ENCODE measurements around the gene CCDC17.

The CCDC17 gene

GRCh38 chr1:45623972-45624371 lies at the start of gene CCDC17:
CCDC17 (minus strand) TSS chr1:45624054; CDS start chr1:45623909, 145 bp downstream.
- no peak within 1 kb of the TSS for H3K27ac ChIP-seq (ENCODE audit: low read length)
- H3K4me1 ChIP-seq (ENCODE audit: control insufficient read depth, insufficient read depth, low read length) = no peaks in the 10 kb centered on the region
- H3K4me3 ChIP-seq (ENCODE audit: low read length) = no peak within 1 kb of the TSS
- DNase-seq (ENCODE audit: low read depth, low spot score) = no peak
- peaks cover 6% of the 10 kb centered on the region; the same call in 1 of the 2 replicates for H3K36me3 ChIP-seq (ENCODE audit: control insufficient read depth, insufficient read depth, low read length)
- WGBS (ENCODE audit: insufficient coverage, insufficient read length) = no CpG with 5 or more reads among the region's 4 CpGs
- no peaks in the 10 kb centered on the region for H3K27me3 ChIP-seq (ENCODE audit: control insufficient read depth, insufficient read depth, low read length)
- no peaks in the 10 kb centered on the region for H3K9me3 ChIP-seq (ENCODE audit: control insufficient read depth, insufficient read depth, low read length)

- Histone ChIP-seq H3K36me3 (ENCODE audit: control insufficient read depth, insufficient read depth, low read length) (no peaks in the 10 kb centered on the region), H3K9me3 (ENCODE audit: control insufficient read depth, insufficient read depth, low read length) (no peaks in the 10 kb centered on the region), H3K27me3 (ENCODE audit: control insufficient read depth, insufficient read depth, low read length) (no peaks in the 10 kb centered on the region), H3K4me1 (ENCODE audit: control insufficient read depth, insufficient read depth, low read length) (no peaks in the 10 kb centered on the region), H3K4me3 (ENCODE audit: low read length) (no peak overlapping the region), H3K27ac (ENCODE audit: low read length) (no peak overlapping the region)
- no CpG with 5 or more reads among the region's 6 CpGs for WGBS (ENCODE audit: insufficient coverage, insufficient read length)
- DNase-seq (ENCODE audit: low read depth, low spot score) = no peak
Observed at GRCh38 chr1:45669859-45670655, 46.2 kb upstream of the CCDC17 start.

GRCh38 chr1:45669379-45669778 lies 45.5 kb upstream of the CCDC17 start:
- Histone ChIP-seq H3K36me3 (ENCODE audit: control insufficient read depth, insufficient read depth, low read length) (no peaks in the 10 kb centered on the region), H3K4me3 (ENCODE audit: low read length) (no peak overlapping the region), H3K27ac (ENCODE audit: low read length) (no peak overlapping the region), H3K4me1 (ENCODE audit: control insufficient read depth, insufficient read depth, low read length) (no peaks in the 10 kb centered on the region), H3K27me3 (ENCODE audit: control insufficient read depth, insufficient read depth, low read length) (no peaks in the 10 kb centered on the region), H3K9me3 (ENCODE audit: control insufficient read depth, insufficient read depth, low read length) (no peaks in the 10 kb centered on the region)
- DNase-seq (ENCODE audit: low read depth, low spot score) = no peak
- WGBS (ENCODE audit: insufficient coverage, insufficient read length) = no CpG with 5 or more reads among the region's 1 CpG

GRCh38 chr1:45668526-45668925 lies 44.7 kb upstream of the CCDC17 start:
- Histone ChIP-seq H3K9me3 (ENCODE audit: control insufficient read depth, insufficient read depth, low read length) (no peaks in the 10 kb centered on the region), H3K4me3 (ENCODE audit: low read length) (no peak overlapping the region), H3K4me1 (ENCODE audit: control insufficient read depth, insufficient read depth, low read length) (no peaks in the 10 kb centered on the region), H3K27me3 (ENCODE audit: control insufficient read depth, insufficient read depth, low read length) (no peaks in the 10 kb centered on the region), H3K27ac (ENCODE audit: low read length) (no peak overlapping the region), H3K36me3 (ENCODE audit: control insufficient read depth, insufficient read depth, low read length) (no peaks in the 10 kb centered on the region)
- DNase-seq (ENCODE audit: low read depth, low spot score) = no peak
- no CpG with 5 or more reads among the region's 4 CpGs for WGBS (ENCODE audit: insufficient coverage, insufficient read length)

GRCh38 chr1:45667321-45668111 lies 43.7 kb upstream of the CCDC17 start:
- Histone ChIP-seq H3K36me3 (ENCODE audit: control insufficient read depth, insufficient read depth, low read length) (no peaks in the 10 kb centered on the region), H3K27me3 (ENCODE audit: control insufficient read depth, insufficient read depth, low read length) (no peaks in the 10 kb centered on the region), H3K9me3 (ENCODE audit: control insufficient read depth, insufficient read depth, low read length) (no peaks in the 10 kb centered on the region), H3K4me1 (ENCODE audit: control insufficient read depth, insufficient read depth, low read length) (no peaks in the 10 kb centered on the region), H3K4me3 (ENCODE audit: low read length) (no peak overlapping the region), H3K27ac (ENCODE audit: low read length) (no peak overlapping the region)
- 100% methylated on average over 3 of the region's 8 CpGs for WGBS (ENCODE audit: insufficient coverage, insufficient read length)
- no peak for DNase-seq (ENCODE audit: low read depth, low spot score)

GRCh38 chr1:45666836-45667235 lies 43.0 kb upstream of the CCDC17 start:
- Histone ChIP-seq H3K36me3 (ENCODE audit: control insufficient read depth, insufficient read depth, low read length) (no peaks in the 10 kb centered on the region), H3K27ac (ENCODE audit: low read length) (no peak overlapping the region), H3K4me3 (ENCODE audit: low read length) (no peak overlapping the region), H3K9me3 (ENCODE audit: control insufficient read depth, insufficient read depth, low read length) (no peaks in the 10 kb centered on the region), H3K4me1 (ENCODE audit: control insufficient read depth, insufficient read depth, low read length) (no peaks in the 10 kb centered on the region), H3K27me3 (ENCODE audit: control insufficient read depth, insufficient read depth, low read length) (no peaks in the 10 kb centered on the region)
- WGBS (ENCODE audit: insufficient coverage, insufficient read length) = no CpG with 5 or more reads among the region's 2 CpGs
- DNase-seq (ENCODE audit: low read depth, low spot score) = no peak

- Histone ChIP-seq H3K4me3 (ENCODE audit: low read length) (no peak overlapping the region), H3K27me3 (ENCODE audit: control insufficient read depth, insufficient read depth, low read length) (no peaks in the 10 kb centered on the region), H3K4me1 (ENCODE audit: control insufficient read depth, insufficient read depth, low read length) (no peaks in the 10 kb centered on the region), H3K36me3 (ENCODE audit: control insufficient read depth, insufficient read depth, low read length) (peaks cover 9% of the 10 kb centered on the region; the same call in 1 of the 2 replicates), H3K9me3 (ENCODE audit: control insufficient read depth, insufficient read depth, low read length) (no peaks in the 10 kb centered on the region), H3K27ac (ENCODE audit: low read length) (no peak overlapping the region)
- no peak for DNase-seq (ENCODE audit: low read depth, low spot score)
- no CpG with 5 or more reads among the region's 2 CpGs for WGBS (ENCODE audit: insufficient coverage, insufficient read length)
Observed at GRCh38 chr1:45660336-45660735, 36.5 kb upstream of the CCDC17 start.

GRCh38 chr1:45659222-45659621 lies 35.4 kb upstream of the CCDC17 start:
- Histone ChIP-seq H3K9me3 (ENCODE audit: control insufficient read depth, insufficient read depth, low read length) (no peaks in the 10 kb centered on the region), H3K4me3 (ENCODE audit: low read length) (no peak overlapping the region), H3K36me3 (ENCODE audit: control insufficient read depth, insufficient read depth, low read length) (peaks cover 15% of the 10 kb centered on the region; the same call in 1 of the 2 replicates), H3K4me1 (ENCODE audit: control insufficient read depth, insufficient read depth, low read length) (no peaks in the 10 kb centered on the region), H3K27me3 (ENCODE audit: control insufficient read depth, insufficient read depth, low read length) (no peaks in the 10 kb centered on the region), H3K27ac (ENCODE audit: low read length) (no peak overlapping the region)
- no peak for DNase-seq (ENCODE audit: low read depth, low spot score)
- WGBS (ENCODE audit: insufficient coverage, insufficient read length) = no CpG with 5 or more reads among the region's 2 CpGs

- WGBS (ENCODE audit: insufficient coverage, insufficient read length) = no CpG with 5 or more reads among the region's 2 CpGs
- H3K27ac ChIP-seq (ENCODE audit: low read length) = no peak overlapping the region
- no peaks in the 10 kb centered on the region for H3K27me3 ChIP-seq (ENCODE audit: control insufficient read depth, insufficient read depth, low read length)
- H3K36me3 ChIP-seq (ENCODE audit: control insufficient read depth, insufficient read depth, low read length) = peaks cover 15% of the 10 kb centered on the region; the same call in 1 of the 2 replicates
- H3K4me1 ChIP-seq (ENCODE audit: control insufficient read depth, insufficient read depth, low read length) = no peaks in the 10 kb centered on the region
- DNase-seq (ENCODE audit: low read depth, low spot score) = no peak
- no peak overlapping the region for H3K4me3 ChIP-seq (ENCODE audit: low read length)
- no peaks in the 10 kb centered on the region for H3K9me3 ChIP-seq (ENCODE audit: control insufficient read depth, insufficient read depth, low read length)
Observed at GRCh38 chr1:45658171-45658570, 34.3 kb upstream of the CCDC17 start.

- WGBS (ENCODE audit: insufficient coverage, insufficient read length) = no CpG with 5 or more reads among the region's 3 CpGs
Observed at GRCh38 chr1:45656573-45657226, 32.8 kb upstream of the CCDC17 start.

More at GRCh38 chr1:45656573-45657226, 32.8 kb upstream of the CCDC17 start:
- Histone ChIP-seq H3K4me3 (ENCODE audit: low read length) (no peak overlapping the region), H3K36me3 (ENCODE audit: control insufficient read depth, insufficient read depth, low read length) (peaks cover 15% of the 10 kb centered on the region; the same call in 1 of the 2 replicates), H3K27me3 (ENCODE audit: control insufficient read depth, insufficient read depth, low read length) (no peaks in the 10 kb centered on the region), H3K9me3 (ENCODE audit: control insufficient read depth, insufficient read depth, low read length) (no peaks in the 10 kb centered on the region), H3K27ac (ENCODE audit: low read length) (no peak overlapping the region), H3K4me1 (ENCODE audit: control insufficient read depth, insufficient read depth, low read length) (no peaks in the 10 kb centered on the region)
- no peak for DNase-seq (ENCODE audit: low read depth, low spot score)

Measured in iPS DF 6.9 (cell line).